K562 (cell line): ENCODE results near the gene ZBTB16. TPM values are rescaled to one million over a fixed set of nuclear protein-coding genes. Genes with fewer than 3 reads are reported as not detected.

Source experiments
- ATAC-seq: fragments of 200-7000 bp; cut with Tn5 transposase; 3 replicates; pipeline ENCODE4 v1.9.1; 2020; ENCODE audit warnings: moderate library complexity
- BruUV-seq: library from RNA; stranded (reverse); fragments of 400-500 nt; replicated peaks from 2 replicates; lab custom pipeline; 2021; lab: Mats Ljungman, UMichigan
- CTCF ChIA-PET: fragments of 300-600 bp; formaldehyde crosslinking; extraction: SDS; loops from one replicate; lab custom pipeline; 2021; ENCODE audit warnings: low intra/inter-chr PET ratio; lab: Yijun Ruan, JAX
- POLR2A ChIA-PET: fragments of 300-600, 350-650 bp; sonication (Branson Sonifier 250); formaldehyde crosslinking; extraction: SDS; loops from one replicate; lab custom pipeline; 2021; ENCODE audit warnings: antibody characterized with exemption, inconsistent platforms; lab: Yijun Ruan, JAX
- DNase-seq, 4 experiments: peaks; one replicate each; pipeline versions ENCODE4 v3.0.0 to v3.0.0-alpha.2; 2011 to 2018; ENCODE audit warnings: low spot score in 3 of 4, mixed read lengths in 3 of 4; ENCODE audit errors: extremely low read depth in 1 of 4
- FAIRE-seq: peaks from 2 replicates; lab custom pipeline; 2011; peaks lifted over from hg19 to GRCh38; lab: Jason Lieb, UNC
- H2AFZ ChIP-seq: 2 replicates; pipeline ENCODE4 v1.6.0; 2011; ENCODE audit warnings: low read depth, low read length, control low read depth, inconsistent platforms
- H3K27ac ChIP-seq: fragments of 200-600 bp; 3 replicates; pipeline ENCODE4 v1.8.0; 2011; ENCODE audit warnings: low read depth, mild to moderate bottlenecking, control low read depth, inconsistent platforms, low read length, moderate library complexity, mixed read lengths; ENCODE audit errors: extremely low read depth
- H3K27me3 ChIP-seq, 2 experiments: fragments of 300-600 bp in 1 of 2; 2 replicates in 1 of 2; 3 replicates in 1 of 2; pipeline versions ENCODE4 v1.6.0 to v1.8.0; 2011; ENCODE audit warnings: inconsistent platforms in 2 of 2, low read length in 2 of 2, mild to moderate bottlenecking in 1 of 2, mixed read lengths in 1 of 2, moderate library complexity in 1 of 2; ENCODE audit not compliant: control insufficient read depth in 2 of 2, insufficient read depth in 2 of 2
- H3K36me3 ChIP-seq: fragments of 300-600 bp; 3 replicates; pipeline ENCODE4 v1.8.0; 2011; ENCODE audit warnings: mild to moderate bottlenecking, low read length, inconsistent platforms; ENCODE audit not compliant: control insufficient read depth, insufficient read depth
- H3K4me1 ChIP-seq, 2 experiments: fragments of 200-600 bp in 1 of 2; replicated peaks in 1 of 2; 2 replicates in 1 of 2; 3 replicates in 1 of 2; pipeline versions ENCODE4 v1.5.1 to v1.8.0; 2011; ENCODE audit warnings: inconsistent platforms in 2 of 2, low read length in 2 of 2, mild to moderate bottlenecking in 1 of 2, mixed read lengths in 1 of 2, moderate library complexity in 1 of 2; ENCODE audit not compliant: control insufficient read depth in 2 of 2, insufficient read depth in 2 of 2
- H3K4me2 ChIP-seq: 2 replicates; pipeline ENCODE4 v1.6.1; 2011; ENCODE audit warnings: low read length, control low read depth, inconsistent platforms, mixed read lengths; ENCODE audit not compliant: insufficient read depth
- H3K4me3 ChIP-seq: fragments of 200-600 bp; sonication (generic), shearing (Covaris generic); 2 replicates; pipeline ENCODE4 v1.5.1; 2016; ENCODE audit warnings: control low read depth, inconsistent platforms
- H3K79me2 ChIP-seq: fragments of 200-600 bp; 3 replicates; pipeline ENCODE4 v1.8.0; 2011; ENCODE audit warnings: low read length, inconsistent platforms; ENCODE audit not compliant: control insufficient read depth, insufficient read depth
- H3K9ac ChIP-seq, 2 experiments: 2 replicates each; pipeline versions ENCODE4 v1.6.0 to v1.6.1; 2011; ENCODE audit warnings: low read depth in 2 of 2, low read length in 2 of 2, control low read depth in 1 of 2, inconsistent platforms in 1 of 2, mild to moderate bottlenecking in 1 of 2, mixed read lengths in 1 of 2; ENCODE audit not compliant: insufficient read depth in 1 of 2
- H3K9me1 ChIP-seq: one replicate; pipeline ENCODE4 v1.6.0; 2011; ENCODE audit warnings: inconsistent platforms, mild to moderate bottlenecking, low read length, moderate library complexity; ENCODE audit not compliant: control insufficient read depth, insufficient read depth
- H3K9me3 ChIP-seq: replicated peaks from 2 replicates; pipeline ENCODE4 v1.5.1; 2011; ENCODE audit warnings: low read depth, low read length, inconsistent platforms; ENCODE audit not compliant: control insufficient read depth, insufficient read depth
- H4K20me1 ChIP-seq: replicated peaks from 2 replicates; pipeline ENCODE4 v1.6.1; 2011; ENCODE audit warnings: low read length, inconsistent platforms, mixed read lengths; ENCODE audit not compliant: control insufficient read depth, insufficient read depth
- FIP1L1 ChIP-seq: fragments of 200-400 bp; formaldehyde crosslinking; IDR thresholded peaks from 2 replicates; pipeline ENCODE4 v1.6.1; 2018; ENCODE audit warnings: mild to moderate bottlenecking, low read depth, low read length; ENCODE audit not compliant: poor library complexity, severe bottlenecking
- FOSL1 ChIP-seq: fragments of 200-800 bp; sonication (Bioruptor generic); conservative IDR thresholded peaks from 2 replicates; pipeline ENCODE4 v1.6.1; 2016; ENCODE audit warnings: missing genetic modification characterization, missing compliant biosample characterization
- FOXM1 ChIP-seq, 2 experiments: fragments of 450-650 bp in 1 of 2; sonication (generic) in 1 of 2; formaldehyde crosslinking in 1 of 2; IDR thresholded peaks; 2 replicates each; pipeline versions ENCODE4 v1.6.1 to v1.9.0; 2017 to 2022; ENCODE audit warnings: low read depth in 2 of 2, mild to moderate bottlenecking in 2 of 2, missing genetic modification reagents in 1 of 2, moderate library complexity in 1 of 2
- KHSRP ChIP-seq: fragments of 450-650 bp; IDR thresholded peaks from 2 replicates; pipeline ENCODE4 v1.6.1; 2017
- MEF2A ChIP-seq: IDR thresholded peaks from 2 replicates; pipeline ENCODE4 v1.6.1; 2011; ENCODE audit warnings: low read depth, mild to moderate bottlenecking, low read length, moderate library complexity; ENCODE audit not compliant: control insufficient read depth
- ZNF133 ChIP-seq: fragments of 250-450 bp; sonication (Bioruptor Pico); IDR thresholded peaks from 2 replicates; pipeline ENCODE4 v1.4.0; 2020; ENCODE audit warnings: mild to moderate bottlenecking
- ZNF76 ChIP-seq: fragments of 250-450 bp; sonication (Bioruptor Pico); IDR thresholded peaks from 2 replicates; pipeline ENCODE4 v1.4.0; 2020; ENCODE audit warnings: mild to moderate bottlenecking, moderate library complexity, borderline replicate concordance
- WGBS: fragments of 100-300 bp; shearing (Covaris generic); methylation state at CpG from one replicate; pipeline ENCODE4 v1.1.6; 2016; ENCODE audit warnings: low coverage, mixed read lengths; ENCODE audit not compliant: insufficient coverage; ENCODE audit errors: missing lambda C conversion rate; 5-methylcytosine and 5-hydroxymethylcytosine counted together
- in situ Hi-C: fragments of 300-500 bp; cut with MboI; formaldehyde crosslinking; loops from 4 replicates; pipeline ENCODE4 v1.15.0; 2018; ENCODE audit warnings: inconsistent platforms, mixed read lengths
- intact Hi-C: fragments of 100-400 bp; cut with micrococcal nuclease; formaldehyde crosslinking; loops from 2 replicates; pipeline ENCODE4 v1.14.2; 2022
- polyA plus RNA-seq, 8 experiments: library from polyadenylated mRNA; depleted of rRNA in 4 of 8; stranded (reverse) in 5 of 8; unstranded in 3 of 8; fragments of >200 nt; fragmentation: Nextera tagmentation in 2 of 8; fragmentation: Illumina TruSeq in 1 of 8; extraction: Ambion mirVana in 2 of 8; extraction: Trizol in 1 of 8; gene quantifications; 2 replicates each; pipeline versions ENCODE4 v1.2.1 to v1.2.3, GENCODE V29; 2011 to 2014; ENCODE audit warnings: inconsistent platforms in 1 of 8, missing spikeins in 1 of 8
- total RNA-seq, 7 experiments: library from RNA; depleted of rRNA in 6 of 7; stranded (reverse); fragments of >200 nt in 6 of 7; fragmentation: Illumina TruSeq in 2 of 7; extraction: Trizol in 2 of 7; gene quantifications; 2 replicates each; pipeline versions ENCODE4 v1.2.1 to v1.2.3, GENCODE V29; 2011 to 2021; ENCODE audit warnings: low replicate concordance in 1 of 7
- TF ChIP-seq, protein P1 (sequence below): fragments of 200-800 bp; sonication (Bioruptor generic); IDR thresholded peaks from 2 replicates; pipeline ENCODE4 v1.6.1; 2017; ENCODE audit warnings: missing genetic modification characterization, missing compliant biosample characterization

The ZBTB16 gene
- total and polyA plus RNA-seq, 9 of the 15 experiments (the other 6 are each of a cell fraction or from before 2014, with no cell fraction given), result 0.06 to 0.40 (median 0.24) TPM; not detected in 4

GRCh38 chr11:114156782-114157181 lies 97.3 kb downstream of the ZBTB16 start:
- ChIA-PET POLR2A (no interaction called here), CTCF (no interaction called here)
- TF ChIP-seq ZNF76 (CRISPR knock-in tag), result no peak
- no peak for TF ChIP-seq MEF2A
- TF ChIP-seq KHSRP, result no peak
- no peak for TF ChIP-seq FOXM1 (IDR thresholded peaks at IDR 0.05; ENCODE audit: low read depth)
- no peak for TF ChIP-seq FOXM1 (CRISPR knock-in tag; IDR thresholded peaks at IDR 0.05; ENCODE audit: low read depth)
- no peak for TF ChIP-seq FOSL1 (tag)
- TF ChIP-seq, protein P1, sequence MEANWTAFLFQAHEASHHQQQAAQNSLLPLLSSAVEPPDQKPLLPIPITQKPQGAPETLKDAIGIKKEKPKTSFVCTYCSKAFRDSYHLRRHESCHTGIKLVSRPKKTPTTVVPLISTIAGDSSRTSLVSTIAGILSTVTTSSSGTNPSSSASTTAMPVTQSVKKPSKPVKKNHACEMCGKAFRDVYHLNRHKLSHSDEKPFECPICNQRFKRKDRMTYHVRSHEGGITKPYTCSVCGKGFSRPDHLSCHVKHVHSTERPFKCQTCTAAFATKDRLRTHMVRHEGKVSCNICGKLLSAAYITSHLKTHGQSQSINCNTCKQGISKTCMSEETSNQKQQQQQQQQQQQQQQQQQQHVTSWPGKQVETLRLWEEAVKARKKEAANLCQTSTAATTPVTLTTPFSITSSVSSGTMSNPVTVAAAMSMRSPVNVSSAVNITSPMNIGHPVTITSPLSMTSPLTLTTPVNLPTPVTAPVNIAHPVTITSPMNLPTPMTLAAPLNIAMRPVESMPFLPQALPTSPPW (CRISPR knock-in tag), result no peak
- TF ChIP-seq FIP1L1, result no peak
- no peak for TF ChIP-seq ZNF133 (CRISPR knock-in tag)
- intact Hi-C loops, result no loop called here
- Histone ChIP-seq H3K27ac (no peak overlapping the region), H3K9me3 (no peaks in the 10 kb centered on the region), H3K79me2 (no peaks in the 10 kb centered on the region), H3K4me3 (no peak overlapping the region), H3K27me3 (peaks cover 0 to 4% of the 10 kb centered on the region in 2 experiments; a peak in 2 of 5 replicates), H3K9me1 (no peaks in the 10 kb centered on the region), H2AFZ (no peak overlapping the region), H3K36me3 (no peaks in the 10 kb centered on the region; the same call in 2 of the 3 replicates), H3K9ac (no peak overlapping the region), H4K20me1 (no peaks in the 10 kb centered on the region), H3K4me2 (no peak overlapping the region), H3K4me1 (peaks cover 16 to 25% of the 10 kb centered on the region in 2 experiments)
- FAIRE-seq, result no peak
- BruUV-seq, result no TSS peak
- WGBS, result 28% methylated on average over 6 of the region's 6 CpGs
- ATAC-seq, result no peak
- no peak for DNase-seq
- in situ Hi-C loops, result no loop called here
